Esophagus mucosa (tissue), 1 donor: ENCODE measurements around the gene RAD51B. TPM values are rescaled to one million over a fixed set of nuclear protein-coding genes. Genes with fewer than 3 reads are reported as not detected.

Source experiments
- ATAC-seq: fragments of 200-7000 bp; cut with Tn5 transposase; one replicate; pipeline ENCODE4 v1.9.1; 2020
- total RNA-seq: library from RNA; stranded (reverse); gene quantifications from one replicate; pipeline ENCODE4 v1.2.4, GENCODE V29; 2023
- donor health status: DM: yes; HTN: yes; CAD: no.

The RAD51B gene
- total RNA-seq, 1 donor from 2014 or later: 12.2 TPM

GRCh38 chr14:68241862-68242487 is 422.4 kb downstream of the RAD51B start:
- ATAC-seq: peak; percentile 36

- no peak for ATAC-seq
Observed at GRCh38 chr14:68243450-68244010, 424.0 kb downstream of the RAD51B start.

- no peak for ATAC-seq
Observed at GRCh38 chr14:68244262-68244980, 424.8 kb downstream of the RAD51B start.

- peak; percentile 16 for ATAC-seq
Observed at GRCh38 chr14:68245146-68246073, 425.8 kb downstream of the RAD51B start.

GRCh38 chr14:68246074-68246785 is 426.7 kb downstream of the RAD51B start:
- no peak for ATAC-seq

- no peak for ATAC-seq
Observed at GRCh38 chr14:68246786-68247105, 427.2 kb downstream of the RAD51B start.

GRCh38 chr14:68247274-68247673 is 427.7 kb downstream of the RAD51B start:
- no peak for ATAC-seq

- ATAC-seq: no peak
Observed at GRCh38 chr14:68247676-68248268, 428.2 kb downstream of the RAD51B start.

- ATAC-seq: peak; percentile 67
Observed at GRCh38 chr14:68248481-68249255, 429.1 kb downstream of the RAD51B start.

- no peak for ATAC-seq
Observed at GRCh38 chr14:68249661-68250451, 430.3 kb downstream of the RAD51B start.

- no peak for ATAC-seq
Observed at GRCh38 chr14:68250927-68251768, 431.6 kb downstream of the RAD51B start.

GRCh38 chr14:68251769-68252100 is 432.2 kb downstream of the RAD51B start:
- no peak for ATAC-seq

- ATAC-seq: no peak
Observed at GRCh38 chr14:68253160-68253780, 433.7 kb downstream of the RAD51B start.

- ATAC-seq: no peak
Observed at GRCh38 chr14:68253878-68254528, 434.4 kb downstream of the RAD51B start.

- ATAC-seq: no peak
Observed at GRCh38 chr14:68254669-68255527, 435.3 kb downstream of the RAD51B start.

- peak; percentile 72 for ATAC-seq
Observed at GRCh38 chr14:68255693-68256178, 436.2 kb downstream of the RAD51B start.

GRCh38 chr14:68257969-68258368 is 438.4 kb downstream of the RAD51B start:
- no peak for ATAC-seq
